Hepatocyte (in vitro differentiated cells): ENCODE data around the gene CLEC16A. TPM values are rescaled to one million over a fixed set of nuclear protein-coding genes. Genes with fewer than 3 reads are reported as not detected.
"Not testable (repeated sequence)": the region's sequence is repeated elsewhere in the genome, so short reads cannot be mapped to it uniquely, and the experiment has no call there.

Experiments
- DNase-seq: peaks from one replicate; pipeline ENCODE4 v3.0.0-alpha.2; 2016; ENCODE audit warnings: low spot score
- H2AFZ ChIP-seq: fragments of 200-600 bp; sonication (generic); 2 replicates; pipeline ENCODE4 v1.6.0; 2016; ENCODE audit warnings: antibody characterized with exemption, mild to moderate bottlenecking
- H3K27ac ChIP-seq: fragments of 200-600 bp; sonication (generic); 2 replicates; pipeline ENCODE4 v1.5.1; 2016; ENCODE audit warnings: mild to moderate bottlenecking
- H3K27me3 ChIP-seq: fragments of 200-600 bp; sonication (generic); 2 replicates; pipeline ENCODE4 v1.6.1; 2016
- H3K36me3 ChIP-seq: fragments of 200-600 bp; sonication (generic); replicated peaks from 2 replicates; pipeline ENCODE4 v1.5.1; 2016; ENCODE audit warnings: low read depth; ENCODE audit not compliant: insufficient read depth
- H3K4me1 ChIP-seq: fragments of 200-600 bp; sonication (generic); 2 replicates; pipeline ENCODE4 v1.5.1; 2016; ENCODE audit warnings: mild to moderate bottlenecking, moderate library complexity; ENCODE audit not compliant: insufficient read depth
- H3K4me2 ChIP-seq: fragments of 200-600 bp; sonication (generic); 2 replicates; pipeline ENCODE4 v1.6.0; 2016
- H3K4me3 ChIP-seq: fragments of 200-600 bp; sonication (generic); 2 replicates; pipeline ENCODE4 v1.5.1; 2016; ENCODE audit warnings: mild to moderate bottlenecking
- H3K79me2 ChIP-seq: fragments of 200-600 bp; sonication (generic); 2 replicates; pipeline ENCODE4 v1.6.0; 2017; ENCODE audit warnings: mild to moderate bottlenecking
- H3K9me2 ChIP-seq: fragments of 200-600 bp; sonication (generic); replicated peaks from 2 replicates; pipeline ENCODE4 v1.6.0; 2017; ENCODE audit warnings: mild to moderate bottlenecking; ENCODE audit not compliant: insufficient read depth
- H3K9me3 ChIP-seq: fragments of 200-600 bp; sonication (generic); 2 replicates; pipeline ENCODE4 v1.5.1; 2016; ENCODE audit warnings: low read depth, mild to moderate bottlenecking
- H4K20me1 ChIP-seq: fragments of 200-600 bp; sonication (generic); 2 replicates; pipeline ENCODE4 v1.6.0; 2016; ENCODE audit warnings: mild to moderate bottlenecking; ENCODE audit not compliant: insufficient read depth, poor library complexity, severe bottlenecking
- CTCF ChIP-seq: fragments of 200-600 bp; sonication (generic); IDR thresholded peaks from 2 replicates; pipeline ENCODE4 v1.5.1; 2016; ENCODE audit warnings: antibody characterized with exemption, mild to moderate bottlenecking; ENCODE audit not compliant: poor library complexity
- EZH2 ChIP-seq: fragments of 200-600 bp; sonication (generic); IDR thresholded peaks from 2 replicates; pipeline ENCODE4 v1.6.1; 2016; ENCODE audit warnings: antibody characterized with exemption, mild to moderate bottlenecking, borderline replicate concordance
- EZH2phosphoT487 ChIP-seq: fragments of 200-600 bp; sonication (generic); IDR thresholded peaks from one replicate; pipeline ENCODE4 v1.6.1; 2018; ENCODE audit warnings: antibody characterized with exemption, mild to moderate bottlenecking, low read depth, moderate library complexity; ENCODE audit not compliant: unreplicated experiment, severe bottlenecking
- WGBS: methylation state at CpG from one replicate; pipeline ENCODE4 v1.1.6; 2016; ENCODE audit warnings: low lambda C conversion rate; ENCODE audit errors: missing lambda C conversion rate; 5-methylcytosine and 5-hydroxymethylcytosine counted together
- polyA plus RNA-seq: library from polyadenylated mRNA; unstranded; fragments of >200 nt; fragmentation: Nextera tagmentation; extraction: Ambion mirVana; gene quantifications from 2 replicates; pipeline ENCODE4 v1.2.1, GENCODE V29; 2016
- total RNA-seq: library from RNA; depleted of rRNA; stranded (reverse); fragments of >200 nt; gene quantifications from 2 replicates; pipeline ENCODE4 v1.2.3, GENCODE V29; 2014

The CLEC16A gene
- total and polyA plus RNA-seq, 2 experiments from 2014 or later = 22.3 to 22.6 TPM

- Histone ChIP-seq H2AFZ (no peak overlapping the region), H3K27me3 (no peaks in the 10 kb centered on the region), H4K20me1 (peaks cover 3% of the 10 kb centered on the region), H3K4me1 (no peaks in the 10 kb centered on the region), H3K4me2 (no peak overlapping the region), H3K79me2 (no peaks in the 10 kb centered on the region), H3K4me3 (no peak overlapping the region), H3K27ac (no peak overlapping the region), H3K36me3 (no peaks in the 10 kb centered on the region), H3K9me2 (no peaks in the 10 kb centered on the region), H3K9me3 (no peaks in the 10 kb centered on the region)
- DNase-seq = no peak
- TF ChIP-seq CTCF (no peak), EZH2phosphoT487 (no peak), EZH2 (no peak)
- WGBS = 86% methylated on average over 10 of the region's 10 CpGs
Measured at GRCh38 chr16:10923146-10923649, 21.2 kb upstream of the CLEC16A start.

GRCh38 chr16:10923650-10924214, 20.6 kb upstream of the CLEC16A start:
- Histone ChIP-seq H2AFZ (no peak overlapping the region), H3K27ac (no peak overlapping the region), H3K4me3 (no peak overlapping the region), H3K9me3 (no peaks in the 10 kb centered on the region), H3K4me1 (no peaks in the 10 kb centered on the region), H3K4me2 (no peak overlapping the region), H4K20me1 (peaks cover 3% of the 10 kb centered on the region), H3K36me3 (no peaks in the 10 kb centered on the region), H3K27me3 (no peaks in the 10 kb centered on the region), H3K79me2 (no peaks in the 10 kb centered on the region), H3K9me2 (no peaks in the 10 kb centered on the region)
- TF ChIP-seq EZH2phosphoT487 = no peak
- WGBS = 80% methylated on average over 14 of the region's 14 CpGs
- DNase-seq = no peak

- H3K9me3 ChIP-seq, H3K4me3 ChIP-seq, DNase-seq, H3K4me1 ChIP-seq, H3K79me2 ChIP-seq, H3K9me2 ChIP-seq, H3K36me3 ChIP-seq, H2AFZ ChIP-seq, H3K27me3 ChIP-seq, H3K27ac ChIP-seq, H3K4me2 ChIP-seq, H4K20me1 ChIP-seq: not testable (repeated sequence)
- 98% methylated on average over 3 of the region's 3 CpGs for WGBS
Measured at GRCh38 chr16:10925285-10925684, 19.1 kb upstream of the CLEC16A start.

- Histone ChIP-seq H3K4me1 (no peaks in the 10 kb centered on the region), H3K4me2 (no peak overlapping the region), H3K4me3 (no peak overlapping the region), H4K20me1 (peaks cover 3% of the 10 kb centered on the region), H3K9me3 (no peaks in the 10 kb centered on the region), H3K36me3 (no peaks in the 10 kb centered on the region), H3K79me2 (no peaks in the 10 kb centered on the region), H3K27ac (no peak overlapping the region), H2AFZ (no peak overlapping the region), H3K9me2 (no peaks in the 10 kb centered on the region), H3K27me3 (no peaks in the 10 kb centered on the region)
- WGBS = 96% methylated on average over 4 of the region's 4 CpGs
- no peak for DNase-seq
- no peak for TF ChIP-seq EZH2phosphoT487
- TF ChIP-seq EZH2 = no peak
- no peak for TF ChIP-seq CTCF
Measured at GRCh38 chr16:10926094-10926493, 18.3 kb upstream of the CLEC16A start.
